ENCODE results near the gene SPECC1L.
"Not testable (repeated sequence)": the region's sequence is repeated elsewhere in the genome, so short reads cannot be mapped to it uniquely, and the experiment has no call there.

GRCh38 chr22:24245030-24245431 lies 25.6 kb upstream of the SPECC1L start, which contains the start of gene GGT5:
- TF ChIP-seq POLR2A (IDR thresholded peaks at IDR 0.05); CTCF (IDR thresholded peaks at IDR 0.05); EP300 (IDR thresholded peaks at IDR 0.05; ENCODE audit: low read depth): not testable (repeated sequence)
- TF ChIP-seq POLR2AphosphoS5 (IDR thresholded peaks at IDR 0.05), result peak in 2 of 3 donors; percentile 4 to 34
